ENCODE measurements around the gene TMEM72.

- no peak for TF ChIP-seq CTCF (IDR thresholded peaks at IDR 0.05; ENCODE audit: insufficient read depth, low read depth, low read length)
- no peak for TF ChIP-seq EZH2 (IDR thresholded peaks at IDR 0.05; ENCODE audit: insufficient read depth, low read length)
These were observed 70.3 kb downstream of the TMEM72 start for GRCh38 chr10:44981172-44982113.
